Common myeloid progenitor, CD34-positive (primary cell): ENCODE measurements around the gene FBXL7.

Source experiments
- CTCF ChIA-PET: fragments of 350-600 bp; sonication (Branson Sonifier 250); formaldehyde crosslinking; loops from one replicate; lab custom pipeline; 2021; ENCODE audit warnings: antibody characterized with exemption; lab: Charles Lee
- POLR2A ChIA-PET: fragments of 350-600 bp; sonication (Branson Sonifier 250); formaldehyde crosslinking; loops from one replicate; lab custom pipeline; 2021; ENCODE audit warnings: antibody characterized with exemption; lab: Charles Lee
- DNase-seq, 3 donors: peaks; one replicate each; pipeline versions ENCODE4 v3.0.0 to v3.0.0-alpha.2; 2013
- H3K27ac ChIP-seq, 2 experiments: 1 replicate in 1 of 2; 2 replicates in 1 of 2; pipeline ENCODE4 v1.7.0; 2013; ENCODE audit warnings: inconsistent platforms in 2 of 2, low read length in 2 of 2, mild to moderate bottlenecking in 2 of 2, low read depth in 1 of 2, moderate library complexity in 1 of 2; ENCODE audit not compliant: severe bottlenecking in 2 of 2, insufficient read depth in 1 of 2, poor library complexity in 1 of 2
- H3K27me3 ChIP-seq, 5 experiments: replicated peaks in 2 of 5; 1 replicate in 3 of 5; 2 replicates in 2 of 5; pipeline versions ENCODE4 v1.6.1 to v1.7.0; 2013; ENCODE audit warnings: low read length in 4 of 5, mild to moderate bottlenecking in 2 of 5, moderate library complexity in 2 of 5, inconsistent platforms in 1 of 5; ENCODE audit not compliant: insufficient read depth in 5 of 5, control insufficient read depth in 4 of 5
- H3K36me3 ChIP-seq, 4 experiments: 1 replicate in 2 of 4; 2 replicates in 2 of 4; pipeline versions ENCODE4 v1.6.1 to v1.7.0; 2013; ENCODE audit warnings: low read length in 3 of 4, control low read depth in 1 of 4, mild to moderate bottlenecking in 1 of 4; ENCODE audit not compliant: control insufficient read depth in 4 of 4, insufficient read depth in 4 of 4
- H3K4me1 ChIP-seq, 4 experiments: 1 replicate in 3 of 4; 2 replicates in 1 of 4; pipeline versions ENCODE4 v1.6.1 to v1.7.1; 2013; ENCODE audit warnings: low read length in 3 of 4, mild to moderate bottlenecking in 3 of 4, control low read depth in 1 of 4, inconsistent platforms in 1 of 4, moderate library complexity in 1 of 4; ENCODE audit not compliant: control insufficient read depth in 4 of 4, insufficient read depth in 4 of 4; ENCODE audit errors: control extremely low read depth in 1 of 4
- H3K4me3 ChIP-seq, 7 experiments: 1 replicate in 4 of 7; 2 replicates in 3 of 7; pipeline versions ENCODE4 v1.5.1 to v1.7.0; 2013; ENCODE audit warnings: mild to moderate bottlenecking in 7 of 7, low read length in 6 of 7, moderate library complexity in 6 of 7, inconsistent platforms in 2 of 7, low read depth in 2 of 7, control low read depth in 1 of 7; ENCODE audit not compliant: insufficient read depth in 4 of 7, control insufficient read depth in 1 of 7; ENCODE audit errors: extremely low read depth in 1 of 7
- H3K9me3 ChIP-seq, 5 experiments: 1 replicate in 4 of 5; 2 replicates in 1 of 5; pipeline versions ENCODE4 v1.6.1 to v1.7.1; 2013; ENCODE audit warnings: low read length in 4 of 5, mild to moderate bottlenecking in 2 of 5, inconsistent platforms in 1 of 5, low read depth in 1 of 5, moderate library complexity in 1 of 5; ENCODE audit not compliant: control insufficient read depth in 4 of 5, insufficient read depth in 2 of 5; ENCODE audit errors: control extremely low read depth in 1 of 5
- WGBS: methylation state at CpG from one replicate; pipeline ENCODE4 v1.1.5; 2013; ENCODE audit not compliant: insufficient coverage; 5-methylcytosine and 5-hydroxymethylcytosine counted together

FBXL7 gene

DNA sequence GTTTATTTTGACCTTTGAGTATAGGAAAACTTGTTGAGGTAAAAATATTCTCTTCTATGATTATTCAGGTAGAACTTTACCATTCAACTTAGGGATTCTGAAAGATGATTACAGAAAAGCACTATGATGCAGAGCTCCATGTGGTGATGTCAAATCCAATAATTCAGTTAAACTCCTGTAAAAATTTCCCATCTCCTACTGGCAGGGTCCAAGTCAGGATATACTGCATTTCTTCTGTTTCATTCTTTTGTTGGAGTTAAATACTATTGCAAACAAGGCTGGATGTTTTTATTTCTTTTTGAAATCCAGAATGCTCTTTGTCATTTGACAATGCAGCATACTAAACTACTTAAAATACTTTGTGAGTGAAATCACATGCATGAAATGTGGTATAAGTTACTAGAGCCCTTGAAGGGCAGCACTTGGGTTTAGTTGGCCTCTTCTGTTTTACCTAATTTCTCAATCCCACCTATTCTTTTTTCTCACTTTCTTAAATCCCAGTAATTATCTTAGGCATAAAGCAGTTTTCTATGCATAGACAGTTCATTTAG, 204.5 kb downstream of the FBXL7 start:
- POLR2A ChIA-PET: no interaction called here
- Histone ChIP-seq H3K9me3 (no peaks in the 10 kb centered on the region), H3K27me3 (no peaks in the 10 kb centered on the region), H3K36me3 (no peaks in the 10 kb centered on the region), H3K4me1 (no peaks in the 10 kb centered on the region), H3K27ac (no peak overlapping the region), H3K4me3 (no peak overlapping the region)
- CTCF ChIA-PET: no interaction called here
- no peak for DNase-seq

DNA sequence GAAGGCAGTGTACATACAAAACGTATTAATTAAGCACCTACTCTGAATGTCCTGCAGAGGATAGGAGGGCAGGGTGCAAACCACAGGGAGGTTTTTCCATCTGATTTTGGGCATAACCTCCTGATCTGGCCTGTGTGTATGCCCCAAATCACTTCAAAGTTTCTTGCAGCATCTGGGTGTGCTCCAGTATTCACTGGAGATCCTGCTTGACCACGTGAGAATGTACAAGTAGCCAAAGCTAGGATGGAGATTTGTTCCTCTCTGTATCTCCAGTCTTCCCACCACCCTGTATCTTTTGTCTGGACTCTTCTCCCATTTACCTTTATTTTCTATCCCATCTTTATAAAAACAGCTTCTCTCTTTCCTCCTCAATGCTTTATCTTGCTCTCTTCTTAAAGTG, 207.7 kb downstream of the FBXL7 start:
- WGBS: 88% methylated on average over 1 of the region's 2 CpGs
- no peaks in the 10 kb centered on the region for H3K9me3 ChIP-seq
- no peaks in the 10 kb centered on the region for H3K27me3 ChIP-seq
- no peaks in the 10 kb centered on the region for H3K4me1 ChIP-seq
- DNase-seq: no peak
- H3K4me3 ChIP-seq: no peak overlapping the region
- no peak overlapping the region for H3K27ac ChIP-seq
- ChIA-PET POLR2A (no interaction called here), CTCF (no interaction called here)
- H3K36me3 ChIP-seq: no peaks in the 10 kb centered on the region

DNA sequence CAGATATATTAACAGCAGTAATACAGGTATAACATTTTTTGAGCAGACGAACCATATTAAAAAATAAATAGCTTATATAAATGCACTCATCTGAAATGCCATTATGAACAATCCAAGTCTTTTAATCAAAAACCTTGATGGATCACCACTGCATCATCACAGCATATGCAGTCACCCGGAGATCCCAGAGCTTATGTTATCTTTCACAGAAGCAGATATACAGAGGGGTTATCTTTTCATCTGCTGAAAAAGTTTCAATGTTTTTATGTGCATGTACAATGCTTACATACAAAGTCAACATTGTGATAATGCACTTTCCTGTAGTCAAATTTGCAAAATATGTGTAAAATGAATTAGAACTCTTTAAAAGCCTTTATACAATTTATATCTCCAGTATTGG, 211.9 kb downstream of the FBXL7 start:
- no peaks in the 10 kb centered on the region for H3K9me3 ChIP-seq
- no peak overlapping the region for H3K27ac ChIP-seq
- ChIA-PET CTCF (no interaction called here), POLR2A (no interaction called here)
- no peak for DNase-seq
- H3K4me3 ChIP-seq: no peak overlapping the region
- 100% methylated on average over 1 of the region's 2 CpGs for WGBS
- H3K4me1 ChIP-seq: no peaks in the 10 kb centered on the region
- H3K36me3 ChIP-seq: no peaks in the 10 kb centered on the region
- H3K27me3 ChIP-seq: no peaks in the 10 kb centered on the region

DNA sequence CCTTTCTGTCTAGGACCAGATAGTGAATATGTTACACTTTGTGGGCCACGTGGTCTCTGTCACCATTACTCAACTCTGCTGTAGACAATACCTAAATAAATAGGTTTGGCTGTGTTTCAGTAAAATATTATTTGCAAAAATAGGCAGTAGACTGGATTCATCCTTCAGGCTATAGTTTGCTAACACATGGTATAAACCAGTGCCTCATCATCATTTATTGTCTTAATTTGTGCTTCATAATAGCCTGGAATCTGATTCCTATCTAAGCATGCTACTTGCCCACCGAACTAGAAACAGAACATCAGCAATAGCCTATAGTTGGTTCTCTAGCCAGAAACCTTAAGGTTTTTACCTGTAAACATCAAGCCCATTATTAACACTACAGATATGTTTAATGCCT, 215.6 kb downstream of the FBXL7 start:
- ChIA-PET POLR2A (no interaction called here), CTCF (no interaction called here)
- no peak for DNase-seq
- Histone ChIP-seq H3K4me3 (no peak overlapping the region), H3K4me1 (no peaks in the 10 kb centered on the region), H3K27ac (no peak overlapping the region), H3K36me3 (no peaks in the 10 kb centered on the region), H3K27me3 (no peaks in the 10 kb centered on the region), H3K9me3 (no peaks in the 10 kb centered on the region)
- no CpG with 5 or more reads among the region's 2 CpGs for WGBS

DNA sequence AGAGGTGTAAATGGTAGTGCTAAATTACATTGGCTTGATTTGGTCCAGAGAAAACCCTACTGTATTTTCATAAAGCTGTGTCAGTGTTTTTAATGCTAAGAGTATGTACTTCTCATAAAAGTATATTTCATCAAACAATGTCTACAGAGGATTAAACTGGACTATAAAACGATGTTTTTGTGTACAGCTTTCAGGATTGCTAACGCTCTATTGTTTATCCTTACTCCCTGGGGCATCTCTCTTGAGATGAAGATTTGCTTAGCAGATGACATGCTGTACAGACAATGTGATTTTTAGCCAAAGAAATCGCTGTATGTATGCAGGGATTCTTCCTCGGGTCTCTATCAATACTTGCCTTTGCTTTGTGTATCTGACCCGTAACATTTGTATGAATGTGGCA, 216.0 kb downstream of the FBXL7 start:
- no peaks in the 10 kb centered on the region for H3K27me3 ChIP-seq
- H3K36me3 ChIP-seq: no peaks in the 10 kb centered on the region
- CTCF ChIA-PET: no interaction called here
- no peak overlapping the region for H3K4me3 ChIP-seq
- no peaks in the 10 kb centered on the region for H3K4me1 ChIP-seq
- 91% methylated on average over 4 of the region's 5 CpGs for WGBS
- POLR2A ChIA-PET: no interaction called here
- H3K9me3 ChIP-seq: no peaks in the 10 kb centered on the region
- no peak overlapping the region for H3K27ac ChIP-seq
- no peak for DNase-seq

DNA sequence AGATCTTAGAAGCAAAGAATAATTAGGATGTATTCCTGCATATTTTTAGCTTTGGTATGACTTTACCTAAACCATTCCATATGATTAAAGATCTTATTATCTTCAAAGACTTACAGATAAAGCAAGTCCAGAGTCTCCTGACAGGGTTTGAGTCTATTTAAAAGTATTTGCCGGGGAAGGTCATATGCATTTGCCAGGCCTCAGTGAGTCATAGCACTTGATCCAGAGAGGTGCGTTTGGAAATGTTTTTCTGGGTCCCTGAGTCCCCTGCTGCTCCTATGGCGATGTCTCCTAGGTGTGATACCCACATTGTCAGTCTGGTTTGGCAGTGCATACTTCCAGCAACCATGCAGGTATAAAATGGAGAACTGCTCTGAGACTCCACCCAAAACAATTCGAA, 217.0 kb downstream of the FBXL7 start:
- H3K4me3 ChIP-seq: no peak overlapping the region
- CTCF ChIA-PET: no interaction called here
- POLR2A ChIA-PET: no interaction called here
- H3K9me3 ChIP-seq: no peaks in the 10 kb centered on the region
- no peak for DNase-seq
- H3K4me1 ChIP-seq: no peaks in the 10 kb centered on the region
- no peaks in the 10 kb centered on the region for H3K27me3 ChIP-seq
- no peaks in the 10 kb centered on the region for H3K36me3 ChIP-seq
- WGBS: 84% methylated on average over 2 of the region's 4 CpGs
- H3K27ac ChIP-seq: no peak overlapping the region

DNA sequence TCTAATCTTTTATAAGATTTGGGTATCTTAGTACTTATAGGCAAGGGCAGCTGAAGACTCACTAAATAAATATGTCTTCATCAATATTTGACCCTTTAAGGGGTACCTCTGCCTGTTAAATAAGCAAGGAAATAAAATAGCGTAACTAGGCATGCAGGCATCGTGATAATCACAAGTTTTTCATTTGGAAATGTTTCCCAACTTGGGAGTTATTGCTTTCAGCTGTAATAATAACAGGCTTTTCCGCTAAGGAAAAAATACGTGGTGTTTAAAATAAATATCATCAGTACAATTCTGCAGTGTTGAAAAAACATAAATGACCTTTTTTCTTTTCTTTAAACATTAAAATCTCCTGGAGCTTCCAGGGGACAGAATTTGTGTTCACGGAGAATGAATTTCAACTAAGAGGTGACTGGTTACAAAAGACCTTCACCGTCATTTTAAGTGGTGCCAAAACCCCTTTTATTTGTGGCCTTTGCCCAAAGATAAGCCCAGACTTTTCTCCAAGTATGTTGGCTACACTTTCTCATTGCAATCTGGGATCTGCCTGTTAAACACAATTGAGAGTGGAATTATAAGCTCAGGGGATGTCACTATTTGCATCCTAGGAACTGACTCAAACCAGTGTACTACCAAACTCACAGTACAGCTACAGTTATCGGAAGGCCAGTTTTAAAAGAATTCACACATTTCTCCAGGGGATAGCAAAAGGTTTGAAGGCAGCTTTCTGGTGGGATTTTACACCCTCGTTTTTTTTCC, 218.6 kb downstream of the FBXL7 start:
- no peaks in the 10 kb centered on the region for H3K36me3 ChIP-seq
- 82% methylated on average over 5 of the region's 8 CpGs for WGBS
- no peak overlapping the region for H3K27ac ChIP-seq
- no peaks in the 10 kb centered on the region for H3K9me3 ChIP-seq
- ChIA-PET POLR2A (no interaction called here), CTCF (interaction anchor here (0.6 kb wide), 1 partner anchor 69 kb away, joined by 3 read pairs; no protein-coding TSS in a partner anchor)
- no peak overlapping the region for H3K4me3 ChIP-seq
- DNase-seq: no peak
- no peaks in the 10 kb centered on the region for H3K27me3 ChIP-seq
- no peaks in the 10 kb centered on the region for H3K4me1 ChIP-seq
